CD14-positive monocyte (primary cell): Measurements from ENCODE around the gene MYO16. TPM values are rescaled to one million over a fixed set of nuclear protein-coding genes. Genes with fewer than 3 reads are reported as not detected.

ENCODE experiments used
- DNase-seq, 3 donors: peaks; one replicate each; pipeline ENCODE4 v3.0.0-alpha.2; 2011 to 2022
- H2AFZ ChIP-seq: 2 replicates; pipeline ENCODE4 v1.6.0; 2012; ENCODE audit warnings: mild to moderate bottlenecking, low read depth, low read length, inconsistent platforms; ENCODE audit not compliant: insufficient read depth, poor library complexity, severe bottlenecking
- H3K27ac ChIP-seq, 2 donors: 1 replicate in 1 of 2; 2 replicates in 1 of 2; pipeline ENCODE4 v1.5.1; 2012 to 2013; ENCODE audit warnings: low read length in 2 of 2, control low read depth in 1 of 2, inconsistent platforms in 1 of 2, low read depth in 1 of 2, mild to moderate bottlenecking in 1 of 2
- H3K27me3 ChIP-seq, 2 donors: one replicate each; pipeline versions ENCODE4 v1.6.0 to v1.6.1; 2011 to 2013; ENCODE audit warnings: low read length in 2 of 2; ENCODE audit not compliant: control insufficient read depth in 2 of 2, insufficient read depth in 2 of 2
- H3K36me3 ChIP-seq, 2 donors: replicated peaks in 1 of 2; 1 replicate in 1 of 2; 2 replicates in 1 of 2; pipeline versions ENCODE4 v1.5.1 to v1.6.1; 2012 to 2013; ENCODE audit warnings: low read length in 2 of 2, control low read depth in 1 of 2, inconsistent platforms in 1 of 2, mild to moderate bottlenecking in 1 of 2; ENCODE audit not compliant: insufficient read depth in 2 of 2, control insufficient read depth in 1 of 2
- H3K4me1 ChIP-seq, 2 donors: 1 replicate in 1 of 2; 2 replicates in 1 of 2; pipeline versions ENCODE4 v1.5.1 to v1.6.1; 2012 to 2013; ENCODE audit warnings: low read length in 2 of 2, control low read depth in 1 of 2, inconsistent platforms in 1 of 2, mild to moderate bottlenecking in 1 of 2, moderate library complexity in 1 of 2; ENCODE audit not compliant: insufficient read depth in 2 of 2, control insufficient read depth in 1 of 2
- H3K4me2 ChIP-seq: replicated peaks from 2 replicates; pipeline ENCODE3; 2012; ENCODE audit warnings: low read length, moderate library complexity, mild to moderate bottlenecking; ENCODE audit not compliant: poor library complexity, severe bottlenecking; ENCODE audit errors: extremely low read depth
- H3K4me3 ChIP-seq, 3 experiments: fragments of 200-600 bp in 1 of 3; sonication (generic) in 1 of 3; replicated peaks in 1 of 3; 1 replicate in 2 of 3; 2 replicates in 1 of 3; pipeline ENCODE4 v1.5.1; 2011 to 2013; ENCODE audit warnings: low read length in 3 of 3, mild to moderate bottlenecking in 3 of 3, control low read depth in 2 of 3, low read depth in 2 of 3, inconsistent platforms in 1 of 3, moderate library complexity in 1 of 3
- H3K79me2 ChIP-seq: 2 replicates; pipeline ENCODE4 v1.6.0; 2012; ENCODE audit warnings: mild to moderate bottlenecking, control low read depth, inconsistent platforms, low read length, moderate library complexity; ENCODE audit not compliant: insufficient read depth
- H3K9ac ChIP-seq: 2 replicates; pipeline ENCODE4 v1.6.0; 2017; ENCODE audit warnings: low read length, mild to moderate bottlenecking; ENCODE audit not compliant: insufficient read depth, poor library complexity, severe bottlenecking
- H3K9me3 ChIP-seq, 2 donors: replicated peaks in 1 of 2; 1 replicate in 1 of 2; 2 replicates in 1 of 2; pipeline versions ENCODE4 v1.5.1 to v1.6.1; 2012 to 2013; ENCODE audit warnings: low read length in 2 of 2, control low read depth in 1 of 2; ENCODE audit not compliant: control insufficient read depth in 1 of 2, insufficient read depth in 1 of 2
- H4K20me1 ChIP-seq: 2 replicates; pipeline ENCODE4 v1.6.0; 2012; ENCODE audit warnings: mild to moderate bottlenecking, low read length, control low read depth, moderate library complexity; ENCODE audit not compliant: insufficient read depth
- H3K27ac Mint-ChIP-seq, 7 donors: one replicate each; pipeline ENCODE4 v1.8.0; 2020; ENCODE audit warnings: mild to moderate bottlenecking in 7 of 7, mixed read lengths in 7 of 7, moderate library complexity in 6 of 7, inconsistent platforms in 2 of 7
- H3K27me3 Mint-ChIP-seq, 3 donors: one replicate each; pipeline ENCODE4 v1.8.0; 2021 to 2022; ENCODE audit warnings: low read depth in 3 of 3, mild to moderate bottlenecking in 3 of 3, mixed read lengths in 3 of 3, moderate library complexity in 3 of 3, inconsistent platforms in 1 of 3
- H3K36me3 Mint-ChIP-seq, 2 donors: one replicate each; pipeline ENCODE4 v1.8.0; 2020; ENCODE audit warnings: mixed read lengths in 2 of 2, inconsistent platforms in 1 of 2, mild to moderate bottlenecking in 1 of 2
- H3K4me1 Mint-ChIP-seq: one replicate; pipeline ENCODE4 v1.8.0; 2020; ENCODE audit warnings: mild to moderate bottlenecking, mixed read lengths
- H3K4me3 Mint-ChIP-seq, 2 donors: one replicate each; pipeline ENCODE4 v1.8.0; 2020; ENCODE audit warnings: mild to moderate bottlenecking in 2 of 2, mixed read lengths in 2 of 2, moderate library complexity in 1 of 2
- H3K9me3 Mint-ChIP-seq, 7 donors: one replicate each; pipeline ENCODE4 v1.8.0; 2020 to 2022; ENCODE audit warnings: mixed read lengths in 7 of 7, mild to moderate bottlenecking in 6 of 7, moderate library complexity in 6 of 7, inconsistent platforms in 2 of 7
- WGBS: methylation state at CpG from one replicate; pipeline ENCODE4 v1.1.5; 2013; ENCODE audit warnings: missing lambda C conversion rate; ENCODE audit not compliant: insufficient coverage; 5-methylcytosine and 5-hydroxymethylcytosine counted together
- intact Hi-C, 2 donors: fragments of 100-400 bp; cut with micrococcal nuclease; formaldehyde crosslinking; loops; one replicate each; pipeline versions ENCODE4 v1.15.0 to v1.15.1; 2023
- polyA plus RNA-seq, 3 donors: library from polyadenylated mRNA; depleted of rRNA in 1 of 3; unstranded in 2 of 3; stranded (reverse) in 1 of 3; fragments of 300-500 nt in 2 of 3; fragments of >200 nt in 1 of 3; fragmentation: Illumina TruSeq in 2 of 3; gene quantifications; 1 replicate in 2 of 3; 2 replicates in 1 of 3; pipeline ENCODE4 v1.2.3, GENCODE V29; 2012 to 2021
- TF ChIP-seq, protein P1 (sequence below): fragments of 200-600 bp; IDR thresholded peaks from one replicate; pipeline ENCODE4 v1.8.0; 2022; ENCODE audit warnings: antibody characterized with exemption, mild to moderate bottlenecking

MYO16 gene
- polyA plus RNA-seq, 3 donors = not detected

DNA sequence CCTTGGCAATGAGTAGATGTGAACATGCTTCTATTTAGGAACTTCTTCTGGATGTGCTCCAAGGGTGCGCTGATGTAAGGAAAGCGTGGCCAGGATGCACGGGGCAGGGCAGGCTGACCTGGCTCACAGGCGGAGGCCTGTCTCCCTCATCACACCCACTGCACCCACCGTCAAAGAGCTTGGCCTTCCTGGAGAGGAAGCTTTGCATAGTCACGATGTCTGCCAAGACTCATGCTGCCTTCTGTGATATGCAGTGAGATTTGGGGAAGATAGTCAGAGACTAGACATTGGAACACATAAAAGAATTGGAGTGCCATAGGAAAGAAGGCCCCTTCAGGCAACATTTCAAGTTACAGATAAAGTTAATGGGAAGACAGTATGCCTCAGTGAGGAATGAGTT, 82.0 kb downstream of the MYO16 start:
- Histone ChIP-seq H3K36me3 (no peaks in the 10 kb centered on the region), H3K4me1 (no peaks in the 10 kb centered on the region), H3K27ac (no peak overlapping the region), H4K20me1 (no peaks in the 10 kb centered on the region), H3K4me3 (no peak overlapping the region), H3K27me3 (no peaks in the 10 kb centered on the region), H3K9me3 (peaks cover 4 to 7% of the 10 kb centered on the region in 2 donors), H3K79me2 (no peaks in the 10 kb centered on the region), H2AFZ (no peak overlapping the region), H3K9ac (no peak overlapping the region), H3K4me2 (no peak overlapping the region)
- Mint-ChIP-seq H3K27ac (no peak overlapping the region), H3K4me3 (no peak overlapping the region), H3K9me3 (peaks cover 3 to 11% (median 7%) of the 10 kb centered on the region in 7 donors), H3K27me3 (no peaks in the 10 kb centered on the region), H3K4me1 (no peaks in the 10 kb centered on the region), H3K36me3 (no peaks in the 10 kb centered on the region)
- intact Hi-C loops = no loop called here
- TF ChIP-seq, protein P1, sequence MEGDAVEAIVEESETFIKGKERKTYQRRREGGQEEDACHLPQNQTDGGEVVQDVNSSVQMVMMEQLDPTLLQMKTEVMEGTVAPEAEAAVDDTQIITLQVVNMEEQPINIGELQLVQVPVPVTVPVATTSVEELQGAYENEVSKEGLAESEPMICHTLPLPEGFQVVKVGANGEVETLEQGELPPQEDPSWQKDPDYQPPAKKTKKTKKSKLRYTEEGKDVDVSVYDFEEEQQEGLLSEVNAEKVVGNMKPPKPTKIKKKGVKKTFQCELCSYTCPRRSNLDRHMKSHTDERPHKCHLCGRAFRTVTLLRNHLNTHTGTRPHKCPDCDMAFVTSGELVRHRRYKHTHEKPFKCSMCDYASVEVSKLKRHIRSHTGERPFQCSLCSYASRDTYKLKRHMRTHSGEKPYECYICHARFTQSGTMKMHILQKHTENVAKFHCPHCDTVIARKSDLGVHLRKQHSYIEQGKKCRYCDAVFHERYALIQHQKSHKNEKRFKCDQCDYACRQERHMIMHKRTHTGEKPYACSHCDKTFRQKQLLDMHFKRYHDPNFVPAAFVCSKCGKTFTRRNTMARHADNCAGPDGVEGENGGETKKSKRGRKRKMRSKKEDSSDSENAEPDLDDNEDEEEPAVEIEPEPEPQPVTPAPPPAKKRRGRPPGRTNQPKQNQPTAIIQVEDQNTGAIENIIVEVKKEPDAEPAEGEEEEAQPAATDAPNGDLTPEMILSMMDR = no peak
- WGBS = no CpG with 5 or more reads among the region's 6 CpGs
- no peak for DNase-seq

DNA sequence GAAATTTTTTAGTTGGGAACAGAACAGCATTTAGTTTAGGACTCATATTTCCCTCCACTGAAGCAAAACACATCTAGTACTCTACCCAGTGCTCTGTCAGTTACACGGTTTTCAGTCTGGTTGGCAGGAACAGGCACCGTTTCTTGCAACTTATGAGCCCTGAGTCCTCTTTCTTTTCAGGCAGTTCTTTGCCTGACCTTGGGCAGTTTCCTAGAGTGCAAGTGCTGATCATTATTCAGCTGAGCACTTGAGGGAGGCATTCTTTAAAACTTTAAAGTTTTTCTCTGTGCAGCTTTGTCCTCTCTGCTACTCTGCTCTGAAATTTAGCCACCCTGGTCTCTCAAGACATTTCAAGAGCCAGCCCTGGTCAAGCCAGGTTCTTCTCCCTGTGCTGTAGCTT, 96.1 kb downstream of the MYO16 start:
- H3K4me1 ChIP-seq = no peaks in the 10 kb centered on the region
- H3K9me3 ChIP-seq = no peaks in the 10 kb centered on the region
- Mint-ChIP-seq H3K4me3 (no peak overlapping the region), H3K27ac (no peak overlapping the region), H3K9me3 (peaks cover 0 to 6% (median 2%) of the 10 kb centered on the region in 7 donors), H3K4me1 (no peaks in the 10 kb centered on the region), H3K36me3 (no peaks in the 10 kb centered on the region), H3K27me3 (no peaks in the 10 kb centered on the region)
- no peak for DNase-seq
- H3K36me3 ChIP-seq = no peaks in the 10 kb centered on the region
- H4K20me1 ChIP-seq = no peaks in the 10 kb centered on the region
- no peaks in the 10 kb centered on the region for H3K27me3 ChIP-seq
- H3K4me3 ChIP-seq = no peak overlapping the region
- H2AFZ ChIP-seq = no peak overlapping the region
- no peak overlapping the region for H3K4me2 ChIP-seq
- H3K27ac ChIP-seq = no peak overlapping the region
- 82% methylated on average over 2 of the region's 2 CpGs for WGBS
- TF ChIP-seq, protein P1 = no peak
- H3K9ac ChIP-seq = no peak overlapping the region
- intact Hi-C loops = no loop called here
- no peaks in the 10 kb centered on the region for H3K79me2 ChIP-seq
